GM12878 (cell line): ENCODE results near the gene SAMD4A. TPM values are rescaled to one million over a fixed set of nuclear protein-coding genes. Genes with fewer than 3 reads are reported as not detected.

Experiments
- ATAC-seq: fragments of 200-7000 bp; cut with Tn5 transposase; 3 replicates; pipeline ENCODE4 v1.9.1; 2020; ENCODE audit warnings: mild to moderate bottlenecking, moderate library complexity
- BruUV-seq: library from RNA; stranded (reverse); fragments of 400-500 nt; replicated peaks from 2 replicates; lab custom pipeline; 2021; lab: Mats Ljungman, UMichigan
- CTCF ChIA-PET: fragments of 300-600 bp; sonication (Branson Sonifier 250); formaldehyde crosslinking; extraction: SDS; loops from one replicate; lab custom pipeline; 2021; ENCODE audit warnings: inconsistent platforms; lab: Yijun Ruan, JAX
- POLR2A ChIA-PET: fragments of 350-600 bp; formaldehyde crosslinking; extraction: SDS; loops from one replicate; lab custom pipeline; 2021; ENCODE audit warnings: inconsistent platforms; lab: Charles Lee
- RAD21 ChIA-PET: fragments of 300-600 bp; sonication (Branson Sonifier 250); formaldehyde crosslinking; loops from one replicate; lab custom pipeline; 2023; ENCODE audit warnings: antibody characterized with exemption; ENCODE audit not compliant: unreplicated experiment; lab: Charles Lee
- SMC1A ChIA-PET: fragments of 300-600 bp; sonication (Branson Sonifier 250); formaldehyde crosslinking; loops from one replicate; lab custom pipeline; 2023; ENCODE audit not compliant: unreplicated experiment, uncharacterized antibody; lab: Charles Lee
- DNase-seq: peaks from one replicate; pipeline ENCODE4 v3.0.0-alpha.2; 2011; ENCODE audit warnings: low read depth, low spot score
- FAIRE-seq: peaks from 3 replicates; lab custom pipeline; 2011; peaks lifted over from hg19 to GRCh38; lab: Jason Lieb, UNC
- H2AFZ ChIP-seq: 2 replicates; pipeline ENCODE4 v1.6.0; 2011; ENCODE audit warnings: low read depth, low read length, control low read depth; ENCODE audit not compliant: control insufficient read depth
- H3K27ac ChIP-seq: 2 replicates; pipeline ENCODE4 v1.5.1; 2011; ENCODE audit warnings: control low read depth; ENCODE audit not compliant: control insufficient read depth, insufficient read depth
- H3K27me3 ChIP-seq, 2 experiments: replicated peaks in 1 of 2; 2 replicates each; pipeline versions ENCODE4 v1.6.0 to v1.6.1; 2011; ENCODE audit warnings: low read length in 1 of 2; ENCODE audit not compliant: control insufficient read depth in 2 of 2, insufficient read depth in 2 of 2
- H3K36me3 ChIP-seq, 2 experiments: 2 replicates each; pipeline ENCODE4 v1.5.1; 2011; ENCODE audit warnings: low read length in 1 of 2; ENCODE audit not compliant: control insufficient read depth in 2 of 2, insufficient read depth in 2 of 2
- H3K4me1 ChIP-seq: 2 replicates; pipeline ENCODE4 v1.6.1; 2011; ENCODE audit warnings: mild to moderate bottlenecking, low read length, moderate library complexity, mixed read lengths; ENCODE audit not compliant: control insufficient read depth, insufficient read depth
- H3K4me2 ChIP-seq: 2 replicates; pipeline ENCODE4 v1.6.0; 2011; ENCODE audit warnings: control low read depth; ENCODE audit not compliant: control insufficient read depth, insufficient read depth
- H3K4me3 ChIP-seq: fragments of 200-600 bp; sonication (generic); 2 replicates; pipeline ENCODE4 v1.5.1; 2016
- H3K79me2 ChIP-seq: 2 replicates; pipeline ENCODE4 v1.6.0; 2011; ENCODE audit warnings: low read length; ENCODE audit not compliant: control insufficient read depth, insufficient read depth
- H3K9ac ChIP-seq: 2 replicates; pipeline ENCODE4 v1.8.0; 2011; ENCODE audit warnings: low read length, control low read depth, mixed read lengths; ENCODE audit not compliant: control insufficient read depth, insufficient read depth
- H3K9me3 ChIP-seq: replicated peaks from 3 replicates; pipeline ENCODE4 v1.5.1; 2011; ENCODE audit warnings: mild to moderate bottlenecking, low read length; ENCODE audit not compliant: control insufficient read depth, insufficient read depth
- H4K20me1 ChIP-seq: 2 replicates; pipeline ENCODE4 v1.6.0; 2011; ENCODE audit not compliant: control insufficient read depth, insufficient read depth
- ASH2L ChIP-seq: fragments of 300-600, 200-600 bp; sonication (generic); IDR thresholded peaks from 2 replicates; pipeline ENCODE4 v1.6.1; 2017; ENCODE audit warnings: low read depth, mild to moderate bottlenecking, borderline replicate concordance
- BCL3 ChIP-seq: IDR thresholded peaks from 2 replicates; pipeline ENCODE4 v1.6.1; 2011; ENCODE audit warnings: borderline replicate concordance, low read depth, mild to moderate bottlenecking, moderate library complexity, low read length; ENCODE audit not compliant: insufficient read depth, poor library complexity, severe bottlenecking
- CBFB ChIP-seq: IDR thresholded peaks from 2 replicates; pipeline ENCODE4 v1.6.1; 2016; ENCODE audit warnings: antibody characterized with exemption, low read depth
- CREB1 ChIP-seq: IDR thresholded peaks from 2 replicates; pipeline ENCODE4 v1.6.1; 2012; ENCODE audit warnings: low read depth, mild to moderate bottlenecking, inconsistent platforms
- IKZF2 ChIP-seq, 2 experiments: fragments of 450-650 bp; IDR thresholded peaks; 2 replicates each; pipeline ENCODE4 v1.6.1; 2017; ENCODE audit warnings: mild to moderate bottlenecking in 2 of 2, moderate library complexity in 2 of 2
- JUNB ChIP-seq: IDR thresholded peaks from 2 replicates; pipeline ENCODE4 v1.6.1; 2016; ENCODE audit warnings: antibody characterized with exemption, mild to moderate bottlenecking
- LARP7 ChIP-seq: fragments of 450-650 bp; IDR thresholded peaks from 2 replicates; pipeline ENCODE4 v1.6.1; 2017; ENCODE audit warnings: mild to moderate bottlenecking
- MEF2A ChIP-seq: IDR thresholded peaks from 2 replicates; pipeline ENCODE4 v1.6.1; 2011; ENCODE audit warnings: low read depth, mild to moderate bottlenecking, low read length, moderate library complexity; ENCODE audit not compliant: insufficient read depth
- MEF2B ChIP-seq: fragments of 450-650 bp; IDR thresholded peaks from 2 replicates; pipeline ENCODE4 v1.6.1; 2018; ENCODE audit warnings: mild to moderate bottlenecking, moderate library complexity; ENCODE audit not compliant: partially characterized antibody, poor library complexity, severe bottlenecking
- NBN ChIP-seq: fragments of 450-650 bp; IDR thresholded peaks from 2 replicates; pipeline ENCODE4 v1.6.1; 2016
- NRF1 ChIP-seq: conservative IDR thresholded peaks from 2 replicates; pipeline ENCODE4 v1.6.1; 2011; ENCODE audit warnings: mild to moderate bottlenecking, low read depth, low read length, improper control_type of control experiment
- POLR2A ChIP-seq: IDR thresholded peaks from 2 replicates; pipeline ENCODE4 v1.6.1; 2011; ENCODE audit warnings: low read depth, mild to moderate bottlenecking, low read length
- RBBP5 ChIP-seq: fragments of 200-600 bp; sonication (generic); conservative IDR thresholded peaks from 2 replicates; pipeline ENCODE4 v1.6.1; 2016
- RUNX3 ChIP-seq: IDR thresholded peaks from 2 replicates; pipeline ENCODE4 v1.6.1; 2012; ENCODE audit warnings: low read length, inconsistent platforms
- SMARCA5 ChIP-seq: fragments of 450-650 bp; IDR thresholded peaks from 2 replicates; pipeline ENCODE4 v1.6.1; 2017; ENCODE audit warnings: mild to moderate bottlenecking
- SMC3 ChIP-seq: IDR thresholded peaks from 2 replicates; pipeline ENCODE4 v1.6.1; 2011; ENCODE audit warnings: low read length, improper control_type of control experiment, borderline replicate concordance
- SP1 ChIP-seq: IDR thresholded peaks from one replicate; pipeline ENCODE4 v1.6.1; 2011; ENCODE audit warnings: low read depth, low read length
- SUZ12 ChIP-seq: fragments of 200-600 bp; sonication (generic); IDR thresholded peaks from one replicate; pipeline ENCODE4 v1.6.1; 2018; ENCODE audit warnings: antibody characterized with exemption, mild to moderate bottlenecking; ENCODE audit not compliant: unreplicated experiment
- TAF1 ChIP-seq: IDR thresholded peaks from 2 replicates; pipeline ENCODE4 v1.6.1; 2011; ENCODE audit warnings: mild to moderate bottlenecking, low read depth, low read length, borderline replicate concordance
- USF2 ChIP-seq: IDR thresholded peaks from 2 replicates; pipeline ENCODE4 v1.6.1; 2011; ENCODE audit warnings: low read depth, low read length, improper control_type of control experiment, borderline replicate concordance
- ZBED1 ChIP-seq: IDR thresholded peaks from 2 replicates; pipeline ENCODE4 v1.6.1; 2016; ENCODE audit warnings: borderline replicate concordance
- ZNF217 ChIP-seq: fragments of 450-650 bp; IDR thresholded peaks from 2 replicates; pipeline ENCODE4 v1.6.1; 2017; ENCODE audit warnings: antibody characterized with exemption, mild to moderate bottlenecking
- ZNF24 ChIP-seq: fragments of 450-650 bp; IDR thresholded peaks from 2 replicates; pipeline ENCODE4 v1.6.1; 2017; ENCODE audit warnings: antibody characterized with exemption, mild to moderate bottlenecking
- ZNF274 ChIP-seq: IDR thresholded peaks from one replicate; pipeline ENCODE4 v1.8.0; 2011; ENCODE audit not compliant: insufficient read length, insufficient read depth
- WGBS: methylation state at CpG from one replicate; pipeline ENCODE4 v1.1.6; 2016; ENCODE audit warnings: low lambda C conversion rate; ENCODE audit not compliant: insufficient replicate concordance, insufficient coverage; ENCODE audit errors: missing lambda C conversion rate; 5-methylcytosine and 5-hydroxymethylcytosine counted together
- in situ Hi-C: fragments of 300-500 bp; cut with MboI; formaldehyde crosslinking; loops from 9 replicates; pipeline ENCODE4 v1.14.3; 2018; ENCODE audit warnings: mixed read lengths
- intact Hi-C: fragments of 100-400 bp; cut with micrococcal nuclease; formaldehyde crosslinking; loops from one replicate; pipeline ENCODE4 v1.14.2; 2022; ENCODE audit not compliant: unreplicated experiment
- polyA plus RNA-seq, 11 experiments: library from polyadenylated mRNA; depleted of rRNA in 4 of 11; unstranded in 6 of 11; stranded (reverse) in 5 of 11; fragments of >200 nt; fragmentation: Nextera tagmentation in 4 of 11; fragmentation: Illumina TruSeq in 1 of 11; extraction: Ambion mirVana in 4 of 11; extraction: Trizol in 1 of 11; gene quantifications; 1 replicate in 1 of 11; 2 replicates in 10 of 11; pipeline versions ENCODE4 v1.2.1 to v1.2.3, GENCODE V29; 2011 to 2016; ENCODE audit warnings: inconsistent platforms in 2 of 11, missing spikeins in 2 of 11, low read depth in 1 of 11
- total RNA-seq, 4 experiments: library from RNA; depleted of rRNA in 3 of 4; stranded (reverse); fragments of >200 nt in 3 of 4; fragmentation: Illumina TruSeq in 1 of 4; extraction: Trizol in 1 of 4; gene quantifications; 2 replicates each; pipeline versions ENCODE4 v1.2.1 to v1.2.3, GENCODE V29; 2013 to 2021

SAMD4A gene
- total and polyA plus RNA-seq, 10 of the 15 experiments (the other 5 are each of a cell fraction or from before 2014, with no cell fraction given) = 0.05 to 0.56 (median 0.31) TPM

- WGBS = under 1% methylated on average over 52 of the region's 73 CpGs
- BruUV-seq = no TSS peak
- TF ChIP-seq CBFB (no peak), POLR2A (peak; percentile 76), MEF2B (no peak), ZNF24 (no peak), SUZ12 (no peak), SP1 (no peak), IKZF2 (IDR thresholded peaks at IDR 0.05) (peak; percentile 28 to 33; a peak in 1 of 4 replicates), ASH2L (0 out of 2 replicates have a peak, but pooled peaks have one; percentile 5), NBN (0 out of 2 replicates have a peak, but pooled peaks have one; percentile 15), RUNX3 (no peak), BCL3 (no peak), SMC3 (no peak), ZNF217 (0 out of 2 replicates have a peak, but pooled peaks have one; percentile 31), SMARCA5 (no peak), TAF1 (0 out of 2 replicates have a peak, but pooled peaks have one; percentile 18), CREB1 (no peak), ZBED1 (no peak), USF2 (no peak), RBBP5 (no peak), NRF1 (no peak), JUNB (no peak), LARP7 (peak; percentile 28; the same call in 1 of the 2 replicates), MEF2A (no peak), ZNF274 (no peak)
These were observed 1.0 kb upstream of the SAMD4A start for GRCh38 chr14:54565785-54566409.

More at GRCh38 chr14:54565785-54566409, 1.0 kb upstream of the SAMD4A start:
- peak overlapping the region; percentile 79 for H3K4me3 ChIP-seq
- peaks cover 12% of the 10 kb centered on the region; the same call in 1 of the 2 replicates for H3K4me1 ChIP-seq
- in situ Hi-C loops (loop anchor here (5.0 kb wide), 1 partner anchor 76 kb away; no protein-coding TSS in a partner anchor), intact Hi-C loops (loop anchor here (2.0 to 5.0 kb wide), 3 partner anchors 57 to 326 kb away; no protein-coding TSS in a partner anchor)
- H3K36me3 ChIP-seq = no peaks in the 10 kb centered on the region
- no peaks in the 10 kb centered on the region for H3K9me3 ChIP-seq
- ChIA-PET SMC1A (interaction anchor here (0.5 to 6.8 kb wide), 10 partner anchors 16 to 217 kb away, joined by 3 to 87 read pairs (median 3); no protein-coding TSS in a partner anchor), POLR2A (interaction anchor here (1.7 kb wide), 1 partner anchor 61 kb away, joined by 5 read pairs; no protein-coding TSS in a partner anchor), CTCF (interaction anchor here (0.8 to 7.7 kb wide), 14 partner anchors 14 to 346 kb away, joined by 3 to 160 read pairs (median 6); no protein-coding TSS in a partner anchor), RAD21 (interaction anchor here (0.5 to 7.2 kb wide), 16 partner anchors 8 to 500 kb away, joined by 3 to 130 read pairs (median 3); partner anchors contain the start of gene GMFB)
- ATAC-seq (peak; percentile 75), DNase-seq (no peak), FAIRE-seq (no peak)
- no peak overlapping the region for H3K27ac ChIP-seq
- peak overlapping the region; percentile 98 for H3K4me2 ChIP-seq
- no peaks in the 10 kb centered on the region for H3K79me2 ChIP-seq
- H4K20me1 ChIP-seq = no peaks in the 10 kb centered on the region
- H3K9ac ChIP-seq = peak overlapping the region; percentile 22; the same call in 1 of the 2 replicates
- H2AFZ ChIP-seq = peak overlapping the region; percentile 74
- peaks cover 0 to 3% of the 10 kb centered on the region in 2 experiments; a peak in 1 of 4 replicates for H3K27me3 ChIP-seq
